HEK293 (cell line): ENCODE results near the gene PSEN1.

Experiments used
- CTCF ChIA-PET: fragments of 350-600 bp; formaldehyde crosslinking; extraction: SDS; loops from one replicate; lab custom pipeline; 2021; ENCODE audit warnings: antibody characterized with exemption; lab: Yijun Ruan, JAX
- POLR2A ChIA-PET: fragments of 300-600 bp; formaldehyde crosslinking; extraction: SDS; loops from one replicate; lab custom pipeline; 2020; ENCODE audit warnings: antibody characterized with exemption, inconsistent platforms; lab: Yijun Ruan, JAX
- H3K27ac ChIP-seq: fragments of 200-500 bp; sonication (Bioruptor generic); 2 replicates; pipeline ENCODE4 v1.5.1; 2014; ENCODE audit warnings: low read depth, low read length, control low read depth, inconsistent platforms; ENCODE audit errors: extremely low read depth
- H3K36me3 ChIP-seq, 2 experiments: fragments of 200-500 bp in 1 of 2; sonication (Bioruptor generic) in 1 of 2; 1 replicate in 1 of 2; 2 replicates in 1 of 2; pipeline ENCODE4 v1.5.1; 2014 to 2017; ENCODE audit warnings: inconsistent platforms in 2 of 2, low read length in 2 of 2; ENCODE audit not compliant: control insufficient read depth in 2 of 2, insufficient read depth in 1 of 2
- H3K4me1 ChIP-seq: fragments of 200-500 bp; sonication (Bioruptor generic); 2 replicates; pipeline ENCODE4 v1.5.1; 2014; ENCODE audit warnings: mild to moderate bottlenecking, low read length, inconsistent platforms; ENCODE audit not compliant: control insufficient read depth, insufficient read depth
- H3K4me3 ChIP-seq: 2 replicates; pipeline ENCODE4 v1.5.1; 2011; ENCODE audit warnings: low read depth, mild to moderate bottlenecking, control low read depth, low read length, moderate library complexity
- H3K9me3 ChIP-seq: fragments of 200-500 bp; sonication (Bioruptor generic); 2 replicates; pipeline ENCODE4 v1.5.1; 2014; ENCODE audit warnings: low read depth, low read length, inconsistent platforms; ENCODE audit not compliant: control insufficient read depth, insufficient read depth
- EGR2 ChIP-seq: fragments of 450-650 bp; formaldehyde crosslinking; IDR thresholded peaks from 2 replicates; pipeline ENCODE4 v1.5.1; 2016; ENCODE audit warnings: low read depth, missing biosample characterization, missing genetic modification characterization
- KLF1 ChIP-seq: fragments of 450-650 bp; formaldehyde crosslinking; IDR thresholded peaks from 2 replicates; pipeline ENCODE4 v1.5.1; 2016; ENCODE audit warnings: missing biosample characterization, missing genetic modification characterization
- KLF16 ChIP-seq: fragments of 450-650 bp; formaldehyde crosslinking; IDR thresholded peaks from 2 replicates; pipeline ENCODE4 v1.5.1; 2017; ENCODE audit warnings: missing biosample characterization, missing genetic modification characterization
- KLF7 ChIP-seq: fragments of 450-650 bp; formaldehyde crosslinking; IDR thresholded peaks from 2 replicates; pipeline ENCODE4 v1.5.1; 2016; ENCODE audit warnings: missing biosample characterization, missing genetic modification characterization, borderline replicate concordance
- ZBTB26 ChIP-seq: fragments of 450-650 bp; formaldehyde crosslinking; optimal IDR thresholded peaks from 2 replicates; pipeline ENCODE3; 2016; ENCODE audit warnings: missing biosample characterization, mild to moderate bottlenecking, missing genetic modification characterization
- ZBTB44 ChIP-seq: fragments of 450-650 bp; IDR thresholded peaks from 2 replicates; pipeline ENCODE4 v1.5.1; 2018; ENCODE audit warnings: missing biosample characterization, mild to moderate bottlenecking, missing genetic modification characterization
- ZFHX2 ChIP-seq: fragments of 450-650 bp; formaldehyde crosslinking; conservative IDR thresholded peaks from 2 replicates; pipeline ENCODE4 v1.5.1; 2016; ENCODE audit warnings: missing biosample characterization, missing genetic modification characterization
- ZNF132 ChIP-seq: fragments of 450-650 bp; formaldehyde crosslinking; IDR thresholded peaks from 2 replicates; pipeline ENCODE4 v1.5.1; 2017; ENCODE audit warnings: missing biosample characterization, missing genetic modification characterization, borderline replicate concordance
- ZNF16 ChIP-seq: fragments of 450-650 bp; formaldehyde crosslinking; IDR thresholded peaks from 2 replicates; pipeline ENCODE4 v1.5.1; 2016; ENCODE audit warnings: low read depth, missing biosample characterization, missing genetic modification characterization
- ZNF169 ChIP-seq: fragments of 450-650 bp; formaldehyde crosslinking; IDR thresholded peaks from 2 replicates; pipeline ENCODE4 v1.5.1; 2016; ENCODE audit warnings: missing biosample characterization, missing genetic modification characterization
- ZNF202 ChIP-seq: fragments of 450-650 bp; formaldehyde crosslinking; IDR thresholded peaks from 2 replicates; pipeline ENCODE4 v1.5.1; 2016; ENCODE audit warnings: missing biosample characterization, missing genetic modification characterization, borderline replicate concordance
- ZNF214 ChIP-seq: fragments of 450-650 bp; formaldehyde crosslinking; IDR thresholded peaks from 2 replicates; pipeline ENCODE4 v1.5.1; 2017; ENCODE audit warnings: missing biosample characterization, mild to moderate bottlenecking, missing genetic modification characterization, borderline replicate concordance
- ZNF335 ChIP-seq: fragments of 450-650 bp; formaldehyde crosslinking; conservative IDR thresholded peaks from 2 replicates; pipeline ENCODE4 v1.5.1; 2016; ENCODE audit warnings: missing biosample characterization, missing genetic modification characterization
- ZNF571 ChIP-seq: fragments of 450-650 bp; formaldehyde crosslinking; IDR thresholded peaks from 2 replicates; pipeline ENCODE4 v1.5.0; 2017; ENCODE audit warnings: missing biosample characterization, missing genetic modification characterization
- ZNF677 ChIP-seq: fragments of 450-650 bp; IDR thresholded peaks from 2 replicates; pipeline ENCODE4 v1.5.0; 2018; ENCODE audit warnings: missing biosample characterization, mild to moderate bottlenecking, missing genetic modification characterization, moderate library complexity

PSEN1 gene

GRCh38 chr14:73249564-73250316 is 113.4 kb downstream of the PSEN1 start:
- Histone ChIP-seq H3K4me3 (no peak overlapping the region), H3K4me1 (no peaks in the 10 kb centered on the region), H3K36me3 (no peaks in the 10 kb centered on the region), H3K9me3 (no peaks in the 10 kb centered on the region), H3K27ac (no peak overlapping the region)
- POLR2A ChIA-PET, result no interaction called here
- TF ChIP-seq ZNF169, result no peak
- TF ChIP-seq ZNF677 (tag by site-specific recombination), result no peak
- TF ChIP-seq ZNF214, result no peak
- TF ChIP-seq ZBTB44 (tag by site-specific recombination), result no peak
- no peak for TF ChIP-seq ZNF132 (tag by site-specific recombination)
- no peak for TF ChIP-seq ZNF202 (tag by site-specific recombination)
- no peak for TF ChIP-seq ZBTB26 (tag by site-specific recombination)
- TF ChIP-seq KLF1 (tag by site-specific recombination), result no peak
- CTCF ChIA-PET, result no interaction called here

GRCh38 chr14:73250317-73250713 is 114.0 kb downstream of the PSEN1 start:
- TF ChIP-seq ZNF335 (tag by site-specific recombination) (no peak), KLF7 (tag by site-specific recombination) (no peak), KLF16 (tag by site-specific recombination) (no peak), ZNF16 (tag by site-specific recombination) (no peak), ZNF571 (tag by site-specific recombination) (no peak)
- POLR2A ChIA-PET, result no interaction called here
- no peaks in the 10 kb centered on the region for H3K4me1 ChIP-seq
- H3K27ac ChIP-seq, result no peak overlapping the region
- no peaks in the 10 kb centered on the region for H3K9me3 ChIP-seq
- CTCF ChIA-PET, result no interaction called here
- no peaks in the 10 kb centered on the region for H3K36me3 ChIP-seq
- H3K4me3 ChIP-seq, result no peak overlapping the region

GRCh38 chr14:73250781-73251500 is 114.6 kb downstream of the PSEN1 start:
- POLR2A ChIA-PET, result no interaction called here
- Histone ChIP-seq H3K4me1 (no peaks in the 10 kb centered on the region), H3K4me3 (no peak overlapping the region), H3K27ac (no peak overlapping the region), H3K36me3 (no peaks in the 10 kb centered on the region; a peak in 1 of 3 replicates), H3K9me3 (no peaks in the 10 kb centered on the region)
- CTCF ChIA-PET, result no interaction called here
- TF ChIP-seq ZNF571 (tag by site-specific recombination), result no peak
- TF ChIP-seq EGR2 (tag by site-specific recombination), result 0 out of 2 replicates have a peak, but pooled peaks have one; percentile 13
- 0 out of 2 replicates have a peak, but pooled peaks have one; percentile 22 for TF ChIP-seq ZFHX2 (tag by site-specific recombination)
